ENCODE measurements around the gene MDP1. TPM values are rescaled to one million over a fixed set of nuclear protein-coding genes. Genes with fewer than 3 reads are reported as not detected.

The MDP1 gene
- total RNA-seq, 1 experiment from 2014 or later = 8.9 TPM

- Histone ChIP-seq H3K9me3 (ENCODE audit: control insufficient read depth, insufficient read depth, low read depth, low read length) (no peaks in the 10 kb centered on the region), H3K27me3 (ENCODE audit: control insufficient read depth, insufficient read depth, low read length) (no peaks in the 10 kb centered on the region), H3K27ac (ENCODE audit: low read length) (peak within 1 kb of the TSS; percentile 96), H3K4me3 (ENCODE audit: low read depth in 2 of 2, low read length in 2 of 2) (peak within 1 kb of the TSS; percentile 72 to 84), H3K36me3 (ENCODE audit: control insufficient read depth, insufficient read depth, low read length) (peaks cover 5% of the 10 kb centered on the region), H3K4me1 (ENCODE audit: control insufficient read depth, insufficient read depth, low read length) (peaks cover 9% of the 10 kb centered on the region)
- BruUV-seq (replicated peaks) = no TSS peak
- ChIA-PET POLR2A (interaction anchor here (0.7 kb wide), 1 partner anchor 157 kb away, joined by 8 read pairs; no protein-coding TSS in a partner anchor), CTCF (interaction anchor here (1.0 kb wide), 1 partner anchor 29 kb away, joined by 4 read pairs; the partner anchor contains the start of gene TINF2)
- intact Hi-C loops (cut with micrococcal nuclease; ENCODE audit: unreplicated experiment) = no loop called here
- peak; percentile 96 for ATAC-seq
- DNase-seq (ENCODE audit: low read depth, low spot score) = peak; percentile 73
- in situ Hi-C loops (cut with HindIII; ENCODE audit: low pct_unique_long_range_greater_than_20kb, low sequenced_read_pairs) = no loop called here
- peak; percentile 91 for TF ChIP-seq POLR2AphosphoS5 (IDR thresholded peaks at IDR 0.05; ENCODE audit: low read depth, low read length)
- no peak for TF ChIP-seq TCF7L2 (IDR thresholded peaks at IDR 0.05; ENCODE audit: low read depth, low read length)
- TF ChIP-seq CTCF (IDR thresholded peaks at IDR 0.05) = no peak
Measured at GRCh38 chr14:24212924-24213865, 2.7 kb downstream of the MDP1 start, which contains the start of gene CHMP4A. Gene CHMP4A, minus strand, starts transcription at chr14:24213488. Its CDS starts 49 bp downstream, at chr14:24213439.

GRCh38 chr14:24211311-24211710, 4.6 kb downstream of the MDP1 start:
- intact Hi-C loops (cut with micrococcal nuclease; ENCODE audit: unreplicated experiment) = no loop called here
- no peak for DNase-seq (ENCODE audit: low read depth, low spot score)

More at GRCh38 chr14:24211311-24211710, 4.6 kb downstream of the MDP1 start:
- H3K27me3 ChIP-seq (ENCODE audit: control insufficient read depth, insufficient read depth, low read length) = no peaks in the 10 kb centered on the region
- BruUV-seq (replicated peaks) = no TSS peak
- H3K36me3 ChIP-seq (ENCODE audit: control insufficient read depth, insufficient read depth, low read length) = peaks cover 2% of the 10 kb centered on the region; the same call in 1 of the 2 replicates
- in situ Hi-C loops (cut with HindIII; ENCODE audit: low pct_unique_long_range_greater_than_20kb, low sequenced_read_pairs) = no loop called here
- H3K27ac ChIP-seq (ENCODE audit: low read length) = no peak overlapping the region
- ChIA-PET CTCF (no interaction called here), POLR2A (no interaction called here)
- ATAC-seq = no peak
- TF ChIP-seq REST (IDR thresholded peaks at IDR 0.05; ENCODE audit: insufficient read depth in 1 of 2, low read depth in 2 of 2, low read length in 1 of 2) (no peak), TCF7L2 (IDR thresholded peaks at IDR 0.05; ENCODE audit: low read depth, low read length) (no peak), CTCF (IDR thresholded peaks at IDR 0.05) (no peak), SIN3A (IDR thresholded peaks at IDR 0.05; ENCODE audit: borderline replicate concordance, insufficient read depth, low read depth, low read length) (no peak), POLR2AphosphoS5 (IDR thresholded peaks at IDR 0.05; ENCODE audit: low read depth, low read length) (no peak)
- H3K4me3 ChIP-seq (ENCODE audit: low read depth in 2 of 2, low read length in 2 of 2) = no peak overlapping the region
- H3K4me1 ChIP-seq (ENCODE audit: control insufficient read depth, insufficient read depth, low read length) = peaks cover 9% of the 10 kb centered on the region
- no peaks in the 10 kb centered on the region for H3K9me3 ChIP-seq (ENCODE audit: control insufficient read depth, insufficient read depth, low read depth, low read length)

All from Panc1 (cell line).